Measurements from ENCODE around the gene PKDREJ.
A peak's percentile ranks its signal among the peaks of the same experiment; 100 is the strongest.
"Not testable (repeated sequence)": the region's sequence is repeated elsewhere in the genome, so short reads cannot be mapped to it uniquely, and the experiment has no call there.

PKDREJ gene

GRCh38 chr22:46288846-46289243 lies 25.7 kb upstream of the PKDREJ start:
- no peak for DNase-seq (ENCODE audit: low spot score)

GRCh38 chr22:46287873-46288751 lies 25.0 kb upstream of the PKDREJ start:
- no peak for DNase-seq (ENCODE audit: low spot score)

- DNase-seq (ENCODE audit: low spot score): no peak
Measured at GRCh38 chr22:46286941-46287872, 24.1 kb upstream of the PKDREJ start.

GRCh38 chr22:46286006-46286405 lies 22.9 kb upstream of the PKDREJ start:
- DNase-seq (ENCODE audit: low spot score): no peak

- DNase-seq (ENCODE audit: low spot score): no peak
Measured at GRCh38 chr22:46281866-46282678, 18.9 kb upstream of the PKDREJ start.

- DNase-seq (ENCODE audit: low spot score): no peak
Measured at GRCh38 chr22:46280999-46281623, 18.0 kb upstream of the PKDREJ start.

GRCh38 chr22:46280063-46280817 lies 17.1 kb upstream of the PKDREJ start:
- DNase-seq (ENCODE audit: low spot score): no peak

- DNase-seq (ENCODE audit: low spot score): no peak
Measured at GRCh38 chr22:46278656-46279645, 15.8 kb upstream of the PKDREJ start.

GRCh38 chr22:46276563-46276962 lies 13.4 kb upstream of the PKDREJ start:
- no peak for DNase-seq (ENCODE audit: low spot score)

GRCh38 chr22:46275455-46276122 lies 12.4 kb upstream of the PKDREJ start:
- DNase-seq (ENCODE audit: low spot score): no peak

GRCh38 chr22:46274381-46274780 lies 11.2 kb upstream of the PKDREJ start:
- no peak for DNase-seq (ENCODE audit: low spot score)

- DNase-seq (ENCODE audit: low spot score): no peak
Measured at GRCh38 chr22:46273432-46274148, 10.4 kb upstream of the PKDREJ start.

- no peak for DNase-seq (ENCODE audit: low spot score)
Measured at GRCh38 chr22:46272762-46273431, 9.8 kb upstream of the PKDREJ start.

GRCh38 chr22:46272196-46272595 lies 9.1 kb upstream of the PKDREJ start:
- no peak for DNase-seq (ENCODE audit: low spot score)

GRCh38 chr22:46269564-46269963 lies 6.4 kb upstream of the PKDREJ start:
- DNase-seq (ENCODE audit: low spot score): no peak

GRCh38 chr22:46267431-46268279 lies 4.5 kb upstream of the PKDREJ start, which contains the start of gene TTC38:
Gene TTC38, plus strand, starts transcription at chr22:46268008. Its CDS starts 32 bp downstream, at chr22:46268040.
- DNase-seq (ENCODE audit: low spot score): peak; percentile 88

- DNase-seq (ENCODE audit: low spot score): not testable (repeated sequence)
Measured at GRCh38 chr22:46265627-46266026, 2.5 kb upstream of the PKDREJ start.
